AG09309 (cell line): ENCODE data around the gene HOXB7.

Source experiments
- DNase-seq: peaks from one replicate; pipeline ENCODE4 v3.0.0-alpha.2; 2010; ENCODE audit warnings: low read depth
- H3K4me3 ChIP-seq: 2 replicates; pipeline ENCODE4 v1.5.1; 2011; ENCODE audit warnings: mild to moderate bottlenecking, low read depth, low read length, moderate library complexity; ENCODE audit not compliant: control insufficient read depth
- TF ChIP-seq, protein P1 (sequence below): IDR thresholded peaks from 2 replicates; pipeline ENCODE4 v1.5.1; 2011; ENCODE audit warnings: mild to moderate bottlenecking, low read depth, low read length, inconsistent platforms; ENCODE audit not compliant: insufficient read depth, control insufficient read depth; ENCODE audit errors: missing control alignments

The HOXB7 gene

DNA sequence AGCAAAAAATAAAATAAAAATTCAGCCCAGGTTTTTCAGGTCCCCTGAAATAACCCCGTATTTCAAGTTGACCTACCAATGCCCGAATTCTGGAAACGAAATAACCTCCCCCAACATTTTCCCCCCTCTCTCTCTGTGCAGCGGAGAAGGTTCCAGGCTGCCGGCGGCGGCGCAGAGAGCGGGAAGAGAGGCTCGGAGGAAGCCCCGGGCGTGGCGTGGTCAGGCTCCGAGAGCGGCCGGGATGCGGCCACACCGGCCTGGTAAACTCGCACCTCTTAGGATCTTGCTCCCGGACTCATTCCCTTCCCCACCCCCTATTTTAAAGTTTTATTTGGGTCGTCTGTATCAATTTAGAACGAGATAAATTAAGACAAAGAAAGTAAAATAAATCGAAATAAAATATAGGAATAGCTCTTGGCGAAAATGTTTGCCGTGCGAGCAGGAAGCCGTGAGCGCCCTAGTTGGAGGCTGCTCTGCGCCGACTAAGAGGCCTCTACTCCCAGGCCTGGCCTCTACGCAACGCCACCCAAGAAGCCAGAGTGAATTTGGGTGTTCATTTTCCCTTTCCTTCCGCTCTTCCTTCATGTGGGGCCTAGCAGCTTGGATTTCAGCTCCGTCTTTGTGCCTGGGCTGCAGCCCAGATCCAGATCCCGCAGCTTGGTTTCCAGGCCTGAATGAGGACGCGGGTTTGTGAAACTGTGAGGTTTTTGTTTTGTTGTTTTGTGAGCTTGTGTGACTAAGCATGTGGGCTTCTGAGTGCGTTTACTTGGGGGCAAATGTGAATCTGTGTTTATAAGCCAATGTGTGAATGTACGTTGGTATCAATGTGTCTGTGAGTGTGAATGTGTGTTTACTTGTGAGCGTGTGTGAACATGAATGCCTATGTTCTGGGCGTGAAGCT lies 4.6 kb downstream of the HOXB7 start:
- TF ChIP-seq, protein P1, sequence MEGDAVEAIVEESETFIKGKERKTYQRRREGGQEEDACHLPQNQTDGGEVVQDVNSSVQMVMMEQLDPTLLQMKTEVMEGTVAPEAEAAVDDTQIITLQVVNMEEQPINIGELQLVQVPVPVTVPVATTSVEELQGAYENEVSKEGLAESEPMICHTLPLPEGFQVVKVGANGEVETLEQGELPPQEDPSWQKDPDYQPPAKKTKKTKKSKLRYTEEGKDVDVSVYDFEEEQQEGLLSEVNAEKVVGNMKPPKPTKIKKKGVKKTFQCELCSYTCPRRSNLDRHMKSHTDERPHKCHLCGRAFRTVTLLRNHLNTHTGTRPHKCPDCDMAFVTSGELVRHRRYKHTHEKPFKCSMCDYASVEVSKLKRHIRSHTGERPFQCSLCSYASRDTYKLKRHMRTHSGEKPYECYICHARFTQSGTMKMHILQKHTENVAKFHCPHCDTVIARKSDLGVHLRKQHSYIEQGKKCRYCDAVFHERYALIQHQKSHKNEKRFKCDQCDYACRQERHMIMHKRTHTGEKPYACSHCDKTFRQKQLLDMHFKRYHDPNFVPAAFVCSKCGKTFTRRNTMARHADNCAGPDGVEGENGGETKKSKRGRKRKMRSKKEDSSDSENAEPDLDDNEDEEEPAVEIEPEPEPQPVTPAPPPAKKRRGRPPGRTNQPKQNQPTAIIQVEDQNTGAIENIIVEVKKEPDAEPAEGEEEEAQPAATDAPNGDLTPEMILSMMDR, result no peak
- no peak for DNase-seq
- no peak overlapping the region for H3K4me3 ChIP-seq

DNA sequence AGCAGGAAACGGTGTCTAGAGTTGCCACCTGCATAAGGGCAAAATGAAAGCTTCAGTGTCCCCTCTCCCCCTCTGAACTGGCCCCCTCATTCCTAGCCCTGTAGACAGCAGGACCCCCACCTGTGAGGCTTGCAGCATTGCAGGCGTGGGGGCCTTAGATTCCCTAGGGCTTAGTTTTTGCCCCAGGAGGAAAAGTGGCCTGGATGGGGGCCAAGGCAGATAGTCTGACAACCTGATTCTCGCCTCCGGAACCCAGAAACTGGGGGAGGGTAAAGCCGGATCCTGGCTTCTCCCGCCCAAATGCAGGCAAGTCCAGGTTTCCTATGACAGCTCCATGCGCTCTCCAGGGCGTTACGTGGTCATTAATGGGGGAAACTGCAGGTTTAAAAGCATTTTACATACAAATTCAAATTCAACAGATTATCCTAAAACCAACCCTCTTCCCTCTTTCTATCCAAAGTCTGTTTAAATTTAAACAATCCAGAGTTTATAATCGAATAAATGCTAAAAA lies 5.4 kb downstream of the HOXB7 start:
- TF ChIP-seq, protein P1, result no peak
- H3K4me3 ChIP-seq, result no peak overlapping the region
- DNase-seq, result no peak

DNA sequence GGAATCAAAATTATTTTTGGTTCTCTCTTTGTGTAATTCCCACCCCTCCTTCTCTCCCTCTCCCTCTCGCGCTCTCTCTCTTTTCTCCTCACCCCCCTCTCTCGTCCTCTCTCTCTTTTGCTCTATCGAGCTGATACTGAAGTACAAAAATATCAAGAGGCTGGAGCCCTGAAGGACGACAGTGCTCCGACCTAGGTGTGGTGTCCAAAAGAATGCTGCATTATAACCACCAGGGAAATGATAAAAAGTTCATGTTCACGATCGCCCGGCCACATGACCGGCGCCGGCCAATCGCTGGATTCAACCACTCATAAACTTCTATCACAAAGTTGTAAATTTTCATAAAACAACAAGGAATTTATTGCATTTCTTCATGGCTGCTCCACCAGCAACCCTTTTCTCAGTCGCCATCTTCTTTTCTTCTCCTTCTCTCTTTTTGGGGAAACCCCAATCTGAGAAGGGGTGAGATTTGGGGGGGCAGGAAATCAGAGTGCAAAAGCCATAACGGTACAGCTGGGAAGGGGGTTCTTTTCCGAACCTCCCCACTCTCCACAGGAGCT lies 6.0 kb downstream of the HOXB7 start, which contains the start of gene HOXB6:
HOXB6 (minus strand) TSS at position 217 of the 560 bp plus-strand sequence. CDS start 6,836 bp downstream, outside the sequence.
- TF ChIP-seq, protein P1, result no peak
- no peak for DNase-seq
- H3K4me3 ChIP-seq, result no peak within 1 kb of the TSS

DNA sequence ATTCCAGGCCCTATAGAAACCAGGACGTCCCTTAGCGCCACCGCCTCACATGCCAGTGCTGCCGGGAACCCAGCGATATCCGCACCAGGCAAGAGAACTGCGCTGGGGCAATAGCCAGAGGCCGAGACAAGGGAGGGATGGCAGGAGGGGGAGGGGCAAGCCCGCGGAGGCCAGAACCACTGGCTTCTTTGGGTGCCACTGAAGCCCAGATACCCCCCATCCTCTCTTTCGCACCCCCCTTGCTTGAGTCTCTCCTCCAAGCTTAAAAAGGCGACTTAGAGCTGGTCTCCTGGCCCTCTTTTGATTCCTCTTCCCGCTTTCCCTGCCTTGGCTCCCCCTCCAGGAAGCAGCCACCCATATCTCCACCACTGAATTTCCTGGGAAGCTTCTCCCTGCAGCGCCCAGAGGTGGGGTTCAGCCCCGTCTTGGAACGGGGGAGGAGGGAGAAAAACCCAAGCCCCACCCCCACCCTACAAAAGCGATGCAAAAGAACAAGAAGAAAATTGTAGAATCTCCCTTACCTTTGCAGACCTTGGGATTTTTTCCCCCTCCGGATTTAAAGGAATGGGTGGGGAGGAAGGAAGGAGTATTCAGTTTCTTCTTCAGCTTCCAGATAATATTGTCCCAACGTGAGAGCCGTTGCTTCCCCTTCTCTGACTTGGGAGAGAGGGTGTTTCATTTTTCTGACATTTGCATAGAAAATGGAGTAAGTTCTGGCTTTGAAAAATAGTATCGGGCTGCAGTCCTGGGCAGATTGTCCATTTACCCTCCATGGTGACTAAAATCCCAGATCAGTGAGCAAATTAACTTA lies 6.7 kb downstream of the HOXB7 start:
- H3K4me3 ChIP-seq, result no peak overlapping the region
- TF ChIP-seq, protein P1, result no peak
- no peak for DNase-seq

DNA sequence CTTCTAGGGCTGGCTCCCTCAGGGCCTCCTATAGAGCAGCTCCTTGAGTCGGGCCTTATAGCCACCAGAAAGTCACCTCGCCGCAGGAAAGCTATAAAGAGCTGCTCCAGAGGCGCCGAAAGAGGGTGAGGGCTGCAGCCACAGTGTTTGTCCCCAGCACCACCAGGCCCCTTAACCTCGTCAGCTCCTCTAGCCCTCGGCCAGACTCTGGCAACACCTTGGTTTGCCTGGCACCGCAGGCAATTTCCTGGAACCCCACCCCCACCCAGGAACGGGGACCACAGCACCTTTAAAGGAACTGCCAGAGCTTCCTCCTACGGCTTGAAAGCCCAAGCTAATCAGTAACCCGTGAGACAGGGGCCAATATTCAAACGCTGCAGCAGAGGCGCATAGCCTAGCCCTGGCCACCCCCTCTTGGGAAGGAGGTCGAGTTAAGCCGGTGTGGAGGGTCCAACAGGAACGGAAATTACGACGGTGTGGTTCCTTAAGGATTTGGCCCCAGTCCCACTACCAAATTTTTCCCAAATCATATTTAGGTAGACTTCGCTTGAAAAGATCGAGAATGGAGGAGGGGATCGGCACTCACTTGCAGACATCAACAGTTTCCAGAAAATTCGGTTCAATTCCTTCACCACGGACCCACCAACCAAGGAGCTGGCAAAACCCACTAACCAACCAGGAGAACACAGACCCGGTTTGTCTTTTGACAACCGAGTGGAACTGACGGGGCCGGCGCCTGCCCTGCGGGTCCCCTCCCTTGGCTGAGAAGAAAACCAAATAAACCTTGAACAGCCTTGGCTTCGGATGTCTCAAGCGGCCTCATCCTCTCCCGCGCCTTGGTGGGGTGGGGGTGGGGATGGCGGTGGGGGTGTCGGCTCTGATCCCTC lies 9.0 kb downstream of the HOXB7 start:
- TF ChIP-seq, protein P1, result no peak
- no peak overlapping the region for H3K4me3 ChIP-seq
- DNase-seq, result no peak
